Brain pericyte (primary cell): ENCODE data around the gene MMP11.
"Not testable (repeated sequence)": the region's sequence is repeated elsewhere in the genome, so short reads cannot be mapped to it uniquely, and the experiment has no call there.

Experiments used
- DNase-seq: peaks from one replicate; pipeline ENCODE4 v3.0.0-alpha.2; 2012; ENCODE audit warnings: low read depth, low spot score

Gene MMP11

GRCh38 chr22:23772649-23773473, at the start of gene MMP11:
Gene MMP11, plus strand, starts transcription at chr22:23772849. Its CDS starts 22 bp downstream, at chr22:23772871.
- no peak for DNase-seq

- DNase-seq: not testable (repeated sequence)
Observed at GRCh38 chr22:23728108-23728507, 44.5 kb upstream of the MMP11 start.

GRCh38 chr22:23737696-23738095, 35.0 kb upstream of the MMP11 start:
- no peak for DNase-seq

GRCh38 chr22:23742505-23743264, 30.0 kb upstream of the MMP11 start:
- no peak for DNase-seq

GRCh38 chr22:23743303-23743705, 29.3 kb upstream of the MMP11 start:
- no peak for DNase-seq

- no peak for DNase-seq
Observed at GRCh38 chr22:23744001-23744400, 28.6 kb upstream of the MMP11 start.

- no peak for DNase-seq
Observed at GRCh38 chr22:23744485-23744884, 28.2 kb upstream of the MMP11 start.

GRCh38 chr22:23745791-23746190, 26.9 kb upstream of the MMP11 start:
- DNase-seq: no peak

GRCh38 chr22:23749841-23750301, 22.8 kb upstream of the MMP11 start:
- DNase-seq: no peak

- DNase-seq: no peak
Observed at GRCh38 chr22:23750367-23750713, 22.3 kb upstream of the MMP11 start.

GRCh38 chr22:23750714-23751440, 21.8 kb upstream of the MMP11 start, which contains the start of gene ZNF70:
Gene ZNF70, minus strand, starts transcription at chr22:23751112. Its CDS starts 5,972 bp downstream, at chr22:23745140.
- DNase-seq: no peak

GRCh38 chr22:23751441-23751996, 21.1 kb upstream of the MMP11 start:
- no peak for DNase-seq

- no peak for DNase-seq
Observed at GRCh38 chr22:23752090-23752691, 20.5 kb upstream of the MMP11 start.

- no peak for DNase-seq
Observed at GRCh38 chr22:23752750-23753149, 19.9 kb upstream of the MMP11 start.

GRCh38 chr22:23753385-23753784, 19.3 kb upstream of the MMP11 start:
- no peak for DNase-seq

- DNase-seq: no peak
Observed at GRCh38 chr22:23754220-23754919, 18.3 kb upstream of the MMP11 start, which contains the start of gene VPREB3. Gene VPREB3, minus strand, starts transcription at chr22:23754425. Its CDS starts 62 bp downstream, at chr22:23754363.

- DNase-seq: no peak
Observed at GRCh38 chr22:23754980-23755636, 17.5 kb upstream of the MMP11 start.

GRCh38 chr22:23755711-23756110, 16.9 kb upstream of the MMP11 start:
- DNase-seq: no peak

GRCh38 chr22:23756891-23757290, 15.8 kb upstream of the MMP11 start:
- DNase-seq: no peak

GRCh38 chr22:23759566-23759965, 13.1 kb upstream of the MMP11 start:
- DNase-seq: no peak
